OCI-LY1 (cell line): ENCODE data around the gene GRIN2A.

Experiments
- H2AFZ ChIP-seq: fragments of 200-600 bp; sonication (generic), shearing (Covaris generic); 2 replicates; pipeline ENCODE4 v1.6.0; 2014; ENCODE audit warnings: antibody characterized with exemption, mild to moderate bottlenecking, low read length
- H3F3A ChIP-seq: fragments of 200-600 bp; sonication (generic), shearing (Covaris generic); 2 replicates; pipeline ENCODE4 v1.6.0; 2014; ENCODE audit warnings: mild to moderate bottlenecking, antibody characterized with exemption, low read length, moderate library complexity; ENCODE audit not compliant: insufficient read depth
- H3K27ac ChIP-seq: fragments of 200-600 bp; sonication (generic); 2 replicates; pipeline ENCODE4 v1.5.1; 2014; ENCODE audit warnings: low read length, mixed run types, mild to moderate bottlenecking, low read depth; ENCODE audit not compliant: poor library complexity, severe bottlenecking
- H3K27me3 ChIP-seq: fragments of 200-600 bp; sonication (generic); 2 replicates; pipeline ENCODE4 v1.6.0; 2014; ENCODE audit warnings: antibody characterized with exemption, mild to moderate bottlenecking, low read length, moderate library complexity; ENCODE audit not compliant: insufficient read depth
- H3K36me3 ChIP-seq: fragments of 200-600 bp; sonication (generic); 2 replicates; pipeline ENCODE4 v1.6.1; 2014; ENCODE audit warnings: mild to moderate bottlenecking, antibody characterized with exemption, low read length, moderate library complexity, mixed read lengths; ENCODE audit not compliant: insufficient read depth
- H3K4me1 ChIP-seq: fragments of 200-600 bp; sonication (generic); 2 replicates; pipeline ENCODE4 v1.5.1; 2014; ENCODE audit warnings: mild to moderate bottlenecking, low read length, moderate library complexity; ENCODE audit not compliant: insufficient read depth, severe bottlenecking
- H3K4me2 ChIP-seq: fragments of 200-600 bp; sonication (generic), shearing (Covaris generic); 2 replicates; pipeline ENCODE4 v1.6.1; 2014; ENCODE audit warnings: low read length
- H3K4me3 ChIP-seq: fragments of 200-600 bp; sonication (generic); 2 replicates; pipeline ENCODE4 v1.5.1; 2014; ENCODE audit warnings: low read length, low read depth, mild to moderate bottlenecking, mixed read lengths; ENCODE audit not compliant: poor library complexity, severe bottlenecking
- H3K79me2 ChIP-seq: fragments of 200-600 bp; shearing (Covaris generic); 2 replicates; pipeline ENCODE4 v1.6.1; 2016; ENCODE audit warnings: mixed run types, low read length, mixed read lengths; ENCODE audit not compliant: insufficient read depth
- H3K9ac ChIP-seq: fragments of 200-600 bp; sonication (generic), shearing (Covaris generic); 2 replicates; pipeline ENCODE4 v1.6.1; 2014; ENCODE audit warnings: mild to moderate bottlenecking, low read length, mixed read lengths
- H3K9me2 ChIP-seq: fragments of 200-600 bp; sonication (generic), shearing (Covaris generic); 2 replicates; pipeline ENCODE4 v1.6.1; 2014; ENCODE audit warnings: low read depth, mild to moderate bottlenecking, low read length, mixed read lengths
- H3K9me3 ChIP-seq: fragments of 200-600 bp; shearing (Covaris generic); 2 replicates; pipeline ENCODE4 v1.6.1; 2014; ENCODE audit warnings: low read length, mixed read lengths
- H4K20me1 ChIP-seq: fragments of 200-600 bp; sonication (generic), shearing (Covaris generic); 2 replicates; pipeline ENCODE4 v1.6.0; 2016; ENCODE audit warnings: mild to moderate bottlenecking, low read length; ENCODE audit not compliant: insufficient read depth
- EZH2 ChIP-seq: fragments of 200-600 bp; sonication (generic), shearing (Covaris generic); IDR thresholded peaks from 2 replicates; pipeline ENCODE4 v1.8.0; 2017; ENCODE audit warnings: borderline replicate concordance, mixed run types, mild to moderate bottlenecking, antibody characterized with exemption, low read length, moderate library complexity, mixed read lengths
- TF ChIP-seq, protein P1 (sequence below): fragments of 200-600 bp; sonication (generic), shearing (Covaris generic); IDR thresholded peaks from 2 replicates; pipeline ENCODE4 v1.5.1; 2017; ENCODE audit warnings: mild to moderate bottlenecking, antibody characterized with exemption, low read length, moderate library complexity, mixed read lengths

The GRIN2A gene

DNA sequence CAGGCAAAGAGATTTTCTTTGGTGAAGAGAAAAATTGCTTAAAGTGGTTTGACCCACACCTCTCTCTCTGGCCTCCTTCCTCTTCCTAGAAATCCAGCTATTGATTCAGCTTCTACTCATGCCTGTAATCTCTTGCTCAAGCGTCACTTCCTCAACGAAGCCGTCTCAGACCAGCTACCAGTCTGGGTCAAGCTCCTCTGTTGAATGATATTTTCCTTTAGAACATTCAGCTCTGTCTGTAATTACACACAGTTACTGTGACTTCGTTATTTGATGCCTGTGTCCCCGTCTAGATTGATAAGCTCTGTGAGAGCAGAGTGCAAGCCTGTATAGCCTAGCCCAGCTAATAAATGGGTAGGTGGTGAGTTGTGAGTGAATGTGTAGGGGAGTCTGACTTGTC lies 168.5 kb downstream of the GRIN2A start:
- Histone ChIP-seq H3K9me2 (no peaks in the 10 kb centered on the region), H3K4me3 (no peak overlapping the region), H4K20me1 (no peaks in the 10 kb centered on the region), H3K36me3 (no peaks in the 10 kb centered on the region), H3K27ac (no peak overlapping the region), H3K4me2 (no peak overlapping the region), H3K4me1 (no peaks in the 10 kb centered on the region), H2AFZ (no peak overlapping the region), H3K9ac (no peak overlapping the region), H3K79me2 (no peaks in the 10 kb centered on the region), H3F3A (no peaks in the 10 kb centered on the region), H3K9me3 (no peaks in the 10 kb centered on the region), H3K27me3 (no peaks in the 10 kb centered on the region)
- TF ChIP-seq EZH2, result no peak
- TF ChIP-seq, protein P1, sequence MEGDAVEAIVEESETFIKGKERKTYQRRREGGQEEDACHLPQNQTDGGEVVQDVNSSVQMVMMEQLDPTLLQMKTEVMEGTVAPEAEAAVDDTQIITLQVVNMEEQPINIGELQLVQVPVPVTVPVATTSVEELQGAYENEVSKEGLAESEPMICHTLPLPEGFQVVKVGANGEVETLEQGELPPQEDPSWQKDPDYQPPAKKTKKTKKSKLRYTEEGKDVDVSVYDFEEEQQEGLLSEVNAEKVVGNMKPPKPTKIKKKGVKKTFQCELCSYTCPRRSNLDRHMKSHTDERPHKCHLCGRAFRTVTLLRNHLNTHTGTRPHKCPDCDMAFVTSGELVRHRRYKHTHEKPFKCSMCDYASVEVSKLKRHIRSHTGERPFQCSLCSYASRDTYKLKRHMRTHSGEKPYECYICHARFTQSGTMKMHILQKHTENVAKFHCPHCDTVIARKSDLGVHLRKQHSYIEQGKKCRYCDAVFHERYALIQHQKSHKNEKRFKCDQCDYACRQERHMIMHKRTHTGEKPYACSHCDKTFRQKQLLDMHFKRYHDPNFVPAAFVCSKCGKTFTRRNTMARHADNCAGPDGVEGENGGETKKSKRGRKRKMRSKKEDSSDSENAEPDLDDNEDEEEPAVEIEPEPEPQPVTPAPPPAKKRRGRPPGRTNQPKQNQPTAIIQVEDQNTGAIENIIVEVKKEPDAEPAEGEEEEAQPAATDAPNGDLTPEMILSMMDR, result no peak

DNA sequence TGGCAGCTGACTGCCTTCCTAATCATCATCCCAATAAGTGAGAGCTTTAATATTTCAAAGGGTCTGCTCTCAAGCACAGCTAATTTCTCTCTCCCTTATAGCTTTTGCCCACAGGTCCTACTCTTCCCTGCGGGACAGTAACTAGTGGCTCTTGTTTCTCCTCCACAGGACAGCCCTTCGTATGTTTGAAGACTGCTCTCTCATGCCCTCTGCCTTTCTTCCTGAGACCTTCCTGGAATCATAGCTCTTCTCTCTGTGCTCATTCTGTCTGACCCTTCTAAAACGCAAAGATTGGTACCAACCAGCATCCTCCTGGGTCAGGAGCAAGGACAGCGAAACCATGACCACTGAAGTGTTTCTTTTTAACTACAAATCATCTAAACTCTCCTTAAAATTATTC lies 168.9 kb downstream of the GRIN2A start:
- no peak overlapping the region for H3K4me3 ChIP-seq
- H2AFZ ChIP-seq, result no peak overlapping the region
- H3K9me3 ChIP-seq, result no peaks in the 10 kb centered on the region
- H3K9ac ChIP-seq, result no peak overlapping the region
- H3K4me1 ChIP-seq, result no peaks in the 10 kb centered on the region
- H3K9me2 ChIP-seq, result no peaks in the 10 kb centered on the region
- no peaks in the 10 kb centered on the region for H3K27me3 ChIP-seq
- H3F3A ChIP-seq, result no peaks in the 10 kb centered on the region
- no peaks in the 10 kb centered on the region for H3K79me2 ChIP-seq
- no peaks in the 10 kb centered on the region for H3K36me3 ChIP-seq
- no peak overlapping the region for H3K27ac ChIP-seq
- no peaks in the 10 kb centered on the region for H4K20me1 ChIP-seq
- no peak for TF ChIP-seq EZH2
- TF ChIP-seq, protein P1, result no peak
- no peak overlapping the region for H3K4me2 ChIP-seq

DNA sequence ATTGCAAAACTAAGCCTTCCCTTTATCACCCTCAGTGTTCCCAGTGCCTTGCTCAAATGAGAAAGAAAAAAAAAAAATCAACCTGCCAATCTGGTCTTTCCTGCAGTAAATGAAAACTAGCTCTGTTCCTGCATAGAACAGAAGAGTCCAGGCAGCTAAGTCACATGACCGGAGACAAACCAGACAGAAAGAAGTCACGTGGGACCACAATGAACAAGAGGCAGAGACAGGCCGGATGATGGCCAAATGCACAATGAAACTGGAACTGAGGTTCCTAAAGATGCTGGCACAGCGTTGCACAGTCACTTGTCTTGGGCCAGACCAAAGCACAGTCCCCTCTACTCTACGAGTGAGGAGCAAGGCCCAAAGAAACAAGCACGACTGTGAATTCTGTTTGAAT lies 172.5 kb downstream of the GRIN2A start:
- H3K27me3 ChIP-seq, result no peaks in the 10 kb centered on the region
- H3K9me2 ChIP-seq, result no peaks in the 10 kb centered on the region
- H3K4me1 ChIP-seq, result no peaks in the 10 kb centered on the region
- TF ChIP-seq, protein P1, result no peak
- no peak for TF ChIP-seq EZH2
- H3K27ac ChIP-seq, result no peak overlapping the region
- H3F3A ChIP-seq, result no peaks in the 10 kb centered on the region
- no peak overlapping the region for H3K4me3 ChIP-seq
- H3K9me3 ChIP-seq, result no peaks in the 10 kb centered on the region
- H3K4me2 ChIP-seq, result no peak overlapping the region
- no peak overlapping the region for H3K9ac ChIP-seq
- H3K36me3 ChIP-seq, result no peaks in the 10 kb centered on the region
- no peaks in the 10 kb centered on the region for H3K79me2 ChIP-seq
- H4K20me1 ChIP-seq, result no peaks in the 10 kb centered on the region
- H2AFZ ChIP-seq, result no peak overlapping the region
